HL-60/S4 treated with retinoic acid at 250 ng/mL for 4 days and 3 days (cell line): Measurements from ENCODE around the gene CHN1.

Experiments used
- in situ Hi-C: fragments of 300-500 bp; cut with MboI; formaldehyde crosslinking; loops from 2 replicates; pipeline ENCODE4 v1.7.0; 2022; ENCODE audit warnings: low sequenced_read_pairs

Gene CHN1

DNA sequence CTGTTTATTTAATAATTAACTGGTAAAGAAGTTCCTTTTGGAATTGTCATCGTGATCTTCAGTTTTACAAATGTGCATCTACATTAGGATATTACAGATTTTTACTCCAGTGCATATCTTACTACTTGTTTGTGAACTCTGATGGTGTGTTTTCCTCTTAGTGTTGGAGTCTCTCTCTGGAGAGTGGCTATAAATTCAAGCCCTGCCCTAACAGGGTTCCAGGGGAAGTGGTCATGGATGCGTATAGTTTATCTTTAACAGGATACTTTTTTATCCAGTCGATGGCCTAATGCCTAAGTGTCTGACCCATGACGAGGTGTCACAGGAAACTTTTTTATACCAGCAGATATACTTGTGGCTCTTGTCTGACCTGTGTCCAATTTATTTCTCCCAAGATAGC is 75.4 kb downstream of the CHN1 start:
- in situ Hi-C loops: no loop called here

DNA sequence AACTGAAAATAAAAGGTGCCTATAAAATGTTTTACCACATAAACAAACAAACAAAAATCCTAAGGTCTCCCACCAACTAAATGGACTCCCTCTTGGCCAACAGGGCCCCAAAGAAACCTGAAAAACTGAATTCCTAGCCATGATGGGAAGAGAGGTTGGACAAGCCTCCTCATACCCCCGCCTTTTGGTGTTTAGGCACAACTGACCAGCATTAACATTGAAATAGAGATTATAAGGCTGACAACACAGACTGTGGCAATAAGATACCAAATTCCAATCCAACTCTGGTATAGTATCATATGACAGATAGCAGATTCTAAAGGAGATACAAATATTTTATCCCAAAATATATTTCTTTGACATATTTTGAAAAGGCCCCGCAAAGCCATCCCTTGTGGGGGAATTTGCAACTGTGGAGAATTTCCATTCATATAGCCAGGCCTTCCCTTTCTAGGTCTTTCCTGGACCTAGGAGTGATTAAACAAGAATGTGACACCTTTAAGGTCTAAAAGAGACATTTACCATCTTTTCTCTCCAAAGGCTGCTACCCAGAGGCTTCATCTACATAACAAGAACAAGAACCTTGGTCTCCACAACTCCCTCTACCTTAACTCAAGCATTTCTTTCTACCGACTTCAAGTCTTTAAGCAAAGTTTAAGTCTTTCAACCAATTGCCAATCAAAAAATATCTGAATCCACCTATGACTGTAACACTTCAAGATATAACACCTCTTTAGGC is 80.0 kb downstream of the CHN1 start:
- in situ Hi-C loops: no loop called here

GRCh38 chr2:174924061-174924693 is 81.0 kb downstream of the CHN1 start:
- in situ Hi-C loops: no loop called here

GRCh38 chr2:174919947-174920595 is 85.1 kb downstream of the CHN1 start:
- in situ Hi-C loops: no loop called here

DNA sequence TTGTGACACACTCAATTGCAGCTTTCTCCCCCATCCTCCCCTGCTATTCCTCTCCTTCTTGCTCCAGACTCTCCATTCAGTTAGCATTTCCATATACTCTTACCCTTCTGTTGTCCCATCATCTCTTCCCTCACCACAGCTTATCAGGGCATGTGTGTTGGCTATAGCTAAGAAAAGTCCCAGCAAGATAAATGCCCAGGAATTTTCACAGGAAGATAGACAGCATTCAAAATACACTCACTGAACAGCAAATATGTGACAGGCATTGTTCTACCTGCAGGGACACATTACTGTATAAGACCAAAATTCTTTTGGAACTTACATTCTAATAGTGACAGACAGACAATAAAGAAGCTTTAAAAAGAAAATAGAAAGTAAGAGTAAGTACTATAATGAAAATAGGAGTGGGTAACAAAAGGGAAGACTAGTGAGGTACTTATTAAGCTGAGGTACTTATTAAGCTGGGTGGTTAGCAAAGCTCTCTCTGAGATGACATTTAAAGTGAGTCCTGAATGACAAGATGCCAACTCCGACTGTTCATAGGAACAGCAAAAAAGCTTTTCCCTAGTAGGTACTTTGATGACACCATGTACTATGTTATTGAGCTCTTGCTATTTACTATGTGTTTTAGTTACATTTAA is 86.2 kb downstream of the CHN1 start:
- in situ Hi-C loops: no loop called here

DNA sequence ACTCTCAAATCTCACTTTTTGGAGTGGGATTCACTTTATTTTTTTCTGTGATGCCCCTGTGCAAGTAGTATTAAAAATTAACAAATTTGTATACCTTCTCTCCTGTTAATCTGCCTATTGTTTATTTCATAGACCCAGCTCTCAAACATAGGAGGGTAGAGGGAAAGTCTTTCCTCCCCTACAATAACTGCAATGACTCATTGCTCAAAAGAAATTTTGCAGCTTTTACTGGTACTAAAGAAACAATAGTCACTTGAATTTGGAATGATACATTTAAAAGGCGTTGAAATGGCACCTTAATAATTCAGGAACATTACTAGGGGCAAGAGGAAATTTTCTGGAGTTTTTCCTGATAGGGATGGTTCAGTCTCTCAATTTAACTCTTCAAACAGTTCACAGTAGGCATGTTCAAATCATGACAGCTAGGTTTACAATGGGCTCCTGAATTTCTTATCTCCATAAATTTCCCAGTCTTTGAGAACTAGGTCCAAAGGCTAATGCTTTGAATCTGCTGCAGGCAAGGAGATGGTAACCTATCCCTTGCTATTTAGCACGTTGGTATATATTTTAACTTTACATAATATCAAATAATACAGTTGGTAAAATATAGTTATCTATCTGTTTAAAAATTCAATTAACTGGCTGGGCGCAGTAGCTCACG is 88.8 kb downstream of the CHN1 start:
- in situ Hi-C loops: no loop called here

GRCh38 chr2:174914853-174915760 is 90.1 kb downstream of the CHN1 start:
- in situ Hi-C loops: no loop called here

DNA sequence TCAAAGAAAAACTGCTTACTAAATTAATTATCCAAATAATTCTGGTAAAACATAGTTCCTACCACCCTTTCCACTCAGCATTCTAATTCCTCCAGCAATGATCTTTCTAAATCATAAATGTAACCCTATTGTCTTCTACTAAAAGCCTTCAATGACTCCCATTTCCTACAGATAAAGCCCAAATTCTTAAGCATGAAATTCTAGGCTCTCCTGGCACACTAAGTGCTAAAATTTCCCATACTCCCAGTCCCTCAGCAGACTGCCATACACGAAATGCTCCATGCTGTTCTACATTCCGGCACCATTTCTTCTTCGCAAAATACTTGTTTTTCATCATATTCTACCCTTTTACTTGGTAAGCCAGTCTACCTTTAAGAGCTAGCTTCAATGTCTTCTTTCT is 96.9 kb downstream of the CHN1 start:
- in situ Hi-C loops: no loop called here

DNA sequence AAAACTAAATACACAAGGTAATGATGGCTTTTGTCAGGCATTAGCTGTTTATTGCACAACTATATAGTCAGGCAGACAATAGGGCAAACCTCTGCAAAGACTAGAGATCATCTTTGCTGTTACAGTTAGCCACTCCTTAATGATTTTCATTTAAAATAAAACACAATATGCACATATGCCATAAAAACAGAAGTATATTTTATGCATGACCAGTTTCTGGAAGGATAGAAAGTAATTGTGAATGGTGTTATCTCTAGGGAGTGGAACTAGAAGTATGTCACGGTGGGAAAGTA is 102.0 kb downstream of the CHN1 start:
- in situ Hi-C loops: no loop called here

DNA sequence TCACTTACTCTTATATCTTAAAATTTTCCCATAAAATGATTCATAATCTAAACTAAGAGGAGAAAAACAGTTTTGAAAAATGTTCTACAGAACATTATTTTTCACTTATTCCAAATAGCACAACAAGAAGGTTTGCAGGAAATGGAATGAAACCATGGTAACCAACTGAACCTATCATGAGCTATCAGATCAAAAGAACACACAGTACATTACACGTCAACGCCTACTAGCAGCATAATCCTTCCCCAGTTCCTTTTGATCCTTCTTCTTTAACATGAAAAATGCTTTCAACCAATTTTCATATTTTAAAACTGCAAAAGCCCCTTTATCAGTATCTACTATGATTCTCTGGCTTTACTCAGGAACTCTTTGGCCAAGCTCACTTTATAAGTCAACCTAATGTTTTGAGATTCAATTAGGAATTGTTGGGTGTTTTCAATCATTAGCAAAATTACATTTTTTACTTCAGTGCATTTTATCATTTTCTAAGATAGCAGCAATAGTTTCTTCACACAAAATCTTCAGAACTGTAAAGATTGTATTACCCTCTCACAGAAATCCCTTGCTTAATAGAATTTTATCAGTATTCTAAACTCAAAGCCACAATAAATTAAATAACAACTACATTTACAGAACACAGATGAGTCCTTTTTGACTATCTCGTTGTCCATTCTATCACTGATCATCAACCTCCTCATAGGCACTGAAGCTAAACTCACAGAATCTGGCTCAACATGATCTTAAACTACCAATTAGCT is 102.5 kb downstream of the CHN1 start:
- in situ Hi-C loops: no loop called here

- in situ Hi-C loops: no loop called here
These were observed 104.1 kb downstream of the CHN1 start for GRCh38 chr2:174901075-174901474.

DNA sequence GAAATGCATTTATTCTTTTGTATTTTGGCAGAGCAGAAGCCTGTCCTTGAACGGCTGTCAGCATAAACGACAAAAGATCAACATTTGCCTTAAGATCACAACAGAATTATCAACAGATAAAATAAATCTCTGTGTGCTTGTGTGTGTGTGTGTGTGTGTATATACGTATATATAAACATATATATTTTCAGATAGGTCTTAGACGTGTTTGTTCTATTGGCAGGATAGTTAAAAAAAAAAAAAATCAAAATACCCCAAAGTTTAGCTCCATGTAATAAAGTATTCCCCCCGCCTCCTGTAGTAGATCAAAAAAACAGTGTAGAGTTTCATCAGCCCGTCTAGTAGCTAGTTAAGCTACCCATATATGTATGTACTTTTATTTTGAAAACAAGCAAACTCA is 107.9 kb downstream of the CHN1 start:
- in situ Hi-C loops: no loop called here

DNA sequence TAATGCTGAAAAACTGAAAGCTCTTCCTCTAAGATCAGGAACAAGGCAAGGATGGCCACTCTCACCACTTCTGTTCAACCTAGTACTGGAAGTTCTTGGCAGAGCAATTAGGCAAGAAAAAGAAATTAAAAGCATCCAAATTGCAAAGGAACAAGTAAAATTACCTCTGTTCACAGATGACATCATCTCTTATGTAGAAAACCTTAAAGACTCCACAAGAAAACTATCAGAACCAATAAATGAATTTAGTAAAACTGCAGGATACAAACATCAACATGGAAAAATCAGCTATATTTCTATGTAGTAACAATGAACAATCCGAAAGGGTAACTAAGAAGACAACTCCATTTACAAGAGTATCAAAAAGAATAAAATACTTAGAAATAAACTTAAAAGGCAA is 112.2 kb downstream of the CHN1 start:
- in situ Hi-C loops: no loop called here

GRCh38 chr2:174892546-174892945 is 112.6 kb downstream of the CHN1 start:
- in situ Hi-C loops: no loop called here

DNA sequence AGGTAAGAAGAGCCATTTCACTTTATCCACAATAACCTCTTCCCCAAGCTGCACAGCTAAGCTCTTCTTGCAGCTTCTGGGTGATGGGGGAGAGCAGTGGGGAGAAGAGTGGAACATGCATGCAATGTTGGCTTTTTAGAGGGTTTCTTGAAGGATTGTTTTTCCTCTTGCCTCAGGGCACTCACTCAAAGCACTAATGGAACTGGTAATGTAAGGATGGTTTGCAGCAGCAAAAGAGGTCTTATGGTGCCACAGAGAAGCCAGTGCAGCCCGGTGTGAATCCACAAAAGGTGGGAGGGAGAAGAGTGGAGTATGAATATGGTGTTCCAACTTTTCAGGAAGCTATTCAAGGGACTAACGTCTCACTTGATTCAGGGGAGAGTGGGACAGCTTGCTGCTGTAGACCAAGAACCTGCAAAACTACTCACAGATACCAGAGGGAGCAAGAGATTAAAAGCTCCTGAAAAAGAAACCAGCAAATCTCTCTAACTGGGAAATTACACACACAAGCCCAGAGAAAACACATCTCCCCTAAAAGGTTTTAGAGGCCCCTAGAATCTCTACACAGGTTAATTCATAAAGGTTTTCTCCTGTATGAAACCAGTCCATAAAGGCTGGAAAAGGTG is 116.4 kb downstream of the CHN1 start:
- in situ Hi-C loops: no loop called here

GRCh38 chr2:174888146-174888545 is 117.0 kb downstream of the CHN1 start:
- in situ Hi-C loops: no loop called here

DNA sequence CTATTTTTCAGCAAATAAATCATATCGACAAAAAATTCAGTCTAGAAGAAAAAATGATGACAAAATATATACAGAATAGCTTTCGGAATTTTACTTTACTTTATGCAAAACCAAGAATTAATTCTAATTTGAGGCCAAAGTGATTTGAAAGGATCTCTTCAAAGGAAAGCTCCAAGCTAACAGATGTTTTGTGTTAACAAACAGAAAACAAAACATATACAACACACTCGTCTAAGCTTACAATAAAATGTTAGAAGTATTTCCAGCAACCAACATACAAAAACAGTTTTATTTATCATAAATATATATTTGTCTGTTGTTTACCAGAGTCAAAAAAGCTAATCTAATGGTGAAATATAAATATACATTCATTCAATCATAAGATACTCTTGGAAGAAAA is 122.8 kb downstream of the CHN1 start:
- in situ Hi-C loops: no loop called here

DNA sequence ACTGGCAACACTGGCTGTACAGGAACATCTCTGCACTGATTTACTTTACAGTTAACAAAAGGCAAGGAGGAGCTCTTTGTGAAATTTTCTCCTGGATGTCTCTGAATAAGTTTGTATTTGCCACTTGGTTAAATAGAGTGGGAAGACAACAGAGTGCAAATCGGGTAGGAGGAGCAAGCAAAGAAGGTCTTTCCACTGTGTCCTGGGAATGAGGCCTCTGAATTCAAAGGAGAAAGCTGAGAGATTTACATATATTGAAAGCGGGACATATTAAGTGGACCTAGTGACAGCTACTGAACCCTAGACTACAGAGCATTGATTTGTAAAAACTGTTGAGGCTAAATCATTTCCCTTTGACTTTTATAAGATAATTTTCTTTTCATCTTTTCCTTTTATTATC is 123.5 kb downstream of the CHN1 start:
- in situ Hi-C loops: no loop called here

GRCh38 chr2:174878537-174879147 is 126.5 kb downstream of the CHN1 start:
- in situ Hi-C loops: no loop called here
